ENCODE results near the gene CCDC50.

DNA sequence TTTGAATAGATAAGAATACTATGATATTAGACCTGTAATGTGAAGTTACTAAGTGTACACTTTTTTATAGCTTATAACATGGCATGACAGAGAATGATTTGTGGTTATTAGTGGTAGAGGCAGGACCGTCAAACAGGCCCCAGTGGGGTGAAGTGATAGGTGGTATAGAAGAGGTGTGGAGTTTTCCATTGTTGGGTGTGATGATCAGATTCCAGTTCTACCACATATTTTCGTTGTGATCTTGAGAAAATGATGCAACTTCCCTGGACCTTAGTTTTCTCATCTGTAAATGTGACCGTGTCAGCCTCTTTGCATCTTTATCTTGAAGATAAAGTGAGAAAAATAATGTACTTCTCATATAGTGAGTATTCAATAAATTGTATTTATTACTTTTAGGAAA lies 31.4 kb downstream of the CCDC50 start:
- TF ChIP-seq TARDBP (IDR thresholded peaks at IDR 0.05): no peak
- TF ChIP-seq ZNF384 (IDR thresholded peaks at IDR 0.05): no peak
- TF ChIP-seq SP1 (IDR thresholded peaks at IDR 0.05): no peak

Data from HEK293T (cell line).